Measurements from ENCODE around the gene DOP1A.

The DOP1A gene

GRCh38 chr6:83198486-83199172 is 131.2 kb downstream of the DOP1A start:
- no peak overlapping the region for H3K27ac ChIP-seq (ENCODE audit: low read depth, low read length)
- no peaks in the 10 kb centered on the region for H3K79me2 ChIP-seq (ENCODE audit: insufficient read depth, low read length)
- peaks cover 5% of the 10 kb centered on the region; the same call in 1 of the 2 replicates for H3F3A ChIP-seq (ENCODE audit: insufficient read depth)
- no peaks in the 10 kb centered on the region for H3K27me3 ChIP-seq (ENCODE audit: low read length)
- no peak overlapping the region for H3K9ac ChIP-seq (ENCODE audit: low read length)
- H3K9me2 ChIP-seq (replicated peaks; ENCODE audit: insufficient read depth, low read length), result no peaks in the 10 kb centered on the region
- no peaks in the 10 kb centered on the region for H3K36me3 ChIP-seq (ENCODE audit: low read length)
- no peak overlapping the region for H3K4me3 ChIP-seq (ENCODE audit: insufficient read depth, low read length, poor library complexity, severe bottlenecking)
- no peaks in the 10 kb centered on the region for H4K20me1 ChIP-seq (ENCODE audit: low read depth, low read length)
- TF ChIP-seq EZH2phosphoT487 (conservative IDR thresholded peaks at IDR 0.05; ENCODE audit: low read length) (no peak), CTCF (IDR thresholded peaks at IDR 0.05; ENCODE audit: insufficient read depth, low read length, poor library complexity, severe bottlenecking) (no peak)
- H2AFZ ChIP-seq (ENCODE audit: low read depth, low read length, severe bottlenecking), result no peak overlapping the region
- H3K4me2 ChIP-seq (ENCODE audit: low read depth, low read length, poor library complexity, severe bottlenecking), result no peak overlapping the region
- H3K9me3 ChIP-seq (ENCODE audit: insufficient read depth, low read length), result no peaks in the 10 kb centered on the region

GRCh38 chr6:83199173-83199862 is 131.8 kb downstream of the DOP1A start:
- Histone ChIP-seq H4K20me1 (ENCODE audit: low read depth, low read length) (no peaks in the 10 kb centered on the region), H3K27me3 (ENCODE audit: low read length) (no peaks in the 10 kb centered on the region), H3K9ac (ENCODE audit: low read length) (no peak overlapping the region), H3K9me2 (replicated peaks; ENCODE audit: insufficient read depth, low read length) (no peaks in the 10 kb centered on the region), H3K4me2 (ENCODE audit: low read depth, low read length, poor library complexity, severe bottlenecking) (no peak overlapping the region), H3K9me3 (ENCODE audit: insufficient read depth, low read length) (no peaks in the 10 kb centered on the region), H3K4me3 (ENCODE audit: insufficient read depth, low read length, poor library complexity, severe bottlenecking) (no peak overlapping the region), H3K36me3 (ENCODE audit: low read length) (no peaks in the 10 kb centered on the region), H2AFZ (ENCODE audit: low read depth, low read length, severe bottlenecking) (no peak overlapping the region), H3K79me2 (ENCODE audit: insufficient read depth, low read length) (no peaks in the 10 kb centered on the region), H3K27ac (ENCODE audit: low read depth, low read length) (no peak overlapping the region), H3F3A (ENCODE audit: insufficient read depth) (peaks cover 3% of the 10 kb centered on the region; the same call in 1 of the 2 replicates)
- TF ChIP-seq EZH2phosphoT487 (conservative IDR thresholded peaks at IDR 0.05; ENCODE audit: low read length) (no peak), CTCF (IDR thresholded peaks at IDR 0.05; ENCODE audit: insufficient read depth, low read length, poor library complexity, severe bottlenecking) (no peak)

- no peaks in the 10 kb centered on the region for H4K20me1 ChIP-seq (ENCODE audit: low read depth, low read length)
- H3K9me3 ChIP-seq (ENCODE audit: insufficient read depth, low read length), result no peaks in the 10 kb centered on the region
- no peaks in the 10 kb centered on the region for H3K36me3 ChIP-seq (ENCODE audit: low read length)
- no peak overlapping the region for H3K27ac ChIP-seq (ENCODE audit: low read depth, low read length)
- no peaks in the 10 kb centered on the region for H3K27me3 ChIP-seq (ENCODE audit: low read length)
- H3F3A ChIP-seq (ENCODE audit: insufficient read depth), result no peaks in the 10 kb centered on the region
- H2AFZ ChIP-seq (ENCODE audit: low read depth, low read length, severe bottlenecking), result no peak overlapping the region
- no peak overlapping the region for H3K4me2 ChIP-seq (ENCODE audit: low read depth, low read length, poor library complexity, severe bottlenecking)
- H3K4me3 ChIP-seq (ENCODE audit: insufficient read depth, low read length, poor library complexity, severe bottlenecking), result no peak overlapping the region
- no peaks in the 10 kb centered on the region for H3K9me2 ChIP-seq (replicated peaks; ENCODE audit: insufficient read depth, low read length)
- TF ChIP-seq EZH2phosphoT487 (conservative IDR thresholded peaks at IDR 0.05; ENCODE audit: low read length) (no peak), CTCF (IDR thresholded peaks at IDR 0.05; ENCODE audit: insufficient read depth, low read length, poor library complexity, severe bottlenecking) (no peak)
- H3K9ac ChIP-seq (ENCODE audit: low read length), result no peak overlapping the region
- H3K79me2 ChIP-seq (ENCODE audit: insufficient read depth, low read length), result no peaks in the 10 kb centered on the region
Observed at GRCh38 chr6:83199863-83200225, 132.4 kb downstream of the DOP1A start.
